Measurements from ENCODE around the gene RIOK1.
A peak's percentile ranks its signal among the peaks of the same experiment; 100 is the strongest.

- TF ChIP-seq BRCA1 (IDR thresholded peaks at IDR 0.05) (no peak), BRCA1 (CRISPR knock-in tag; IDR thresholded peaks at IDR 0.05) (no peak), ZNF146 (CRISPR knock-in tag; IDR thresholded peaks at IDR 0.05; ENCODE audit: unreplicated experiment) (no peak), CBX8 (IDR thresholded peaks at IDR 0.05; ENCODE audit: borderline replicate concordance, extremely low read depth, low read depth, low read length, poor library complexity, severe bottlenecking) (no peak), CTCF (IDR thresholded peaks at IDR 0.05 in 2 of 3, conservative IDR thresholded peaks at IDR 0.05 in 1 of 3; ENCODE audit: insufficient read depth in 2 of 3, low read depth in 1 of 3, low read length in 3 of 3) (0 out of 6 replicates have a peak, but pooled peaks of 1 of the 3 experiments have one; percentile 12), ZNF436 (CRISPR knock-in tag; IDR thresholded peaks at IDR 0.05) (no peak), POLR2A (conservative IDR thresholded peaks at IDR 0.05) (no peak), MEF2D (tag; conservative IDR thresholded peaks at IDR 0.05; ENCODE audit: low read depth) (no peak), MAZ (CRISPR knock-in tag; conservative IDR thresholded peaks at IDR 0.05 in 1 of 2, IDR thresholded peaks at IDR 0.05 in 1 of 2) (no peak)
- TF ChIP-seq, protein P1, sequence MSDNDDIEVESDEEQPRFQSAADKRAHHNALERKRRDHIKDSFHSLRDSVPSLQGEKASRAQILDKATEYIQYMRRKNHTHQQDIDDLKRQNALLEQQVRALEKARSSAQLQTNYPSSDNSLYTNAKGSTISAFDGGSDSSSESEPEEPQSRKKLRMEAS (CRISPR knock-in tag; IDR thresholded peaks at IDR 0.05), result no peak
- TF ChIP-seq, protein P2, sequence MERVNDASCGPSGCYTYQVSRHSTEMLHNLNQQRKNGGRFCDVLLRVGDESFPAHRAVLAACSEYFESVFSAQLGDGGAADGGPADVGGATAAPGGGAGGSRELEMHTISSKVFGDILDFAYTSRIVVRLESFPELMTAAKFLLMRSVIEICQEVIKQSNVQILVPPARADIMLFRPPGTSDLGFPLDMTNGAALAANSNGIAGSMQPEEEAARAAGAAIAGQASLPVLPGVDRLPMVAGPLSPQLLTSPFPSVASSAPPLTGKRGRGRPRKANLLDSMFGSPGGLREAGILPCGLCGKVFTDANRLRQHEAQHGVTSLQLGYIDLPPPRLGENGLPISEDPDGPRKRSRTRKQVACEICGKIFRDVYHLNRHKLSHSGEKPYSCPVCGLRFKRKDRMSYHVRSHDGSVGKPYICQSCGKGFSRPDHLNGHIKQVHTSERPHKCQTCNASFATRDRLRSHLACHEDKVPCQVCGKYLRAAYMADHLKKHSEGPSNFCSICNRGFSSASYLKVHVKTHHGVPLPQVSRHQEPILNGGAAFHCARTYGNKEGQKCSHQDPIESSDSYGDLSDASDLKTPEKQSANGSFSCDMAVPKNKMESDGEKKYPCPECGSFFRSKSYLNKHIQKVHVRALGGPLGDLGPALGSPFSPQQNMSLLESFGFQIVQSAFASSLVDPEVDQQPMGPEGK (CRISPR knock-in tag; IDR thresholded peaks at IDR 0.05; ENCODE audit: borderline replicate concordance), result no peak
Measured at GRCh38 chr6:7390226-7390878, 744 bp downstream of the RIOK1 start.

Measured in K562 (cell line).